ENCODE results near the gene ANTXR1. TPM values are rescaled to one million over a fixed set of nuclear protein-coding genes. Genes with fewer than 3 reads are reported as not detected.
A peak's percentile ranks its signal among the peaks of the same experiment; 100 is the strongest.

Gene ANTXR1
- total and polyA plus RNA-seq, 9 of the 15 experiments (the other 6 are each of a cell fraction or from before 2014, with no cell fraction given) = 0.07 to 1.00 (median 0.54) TPM

DNA sequence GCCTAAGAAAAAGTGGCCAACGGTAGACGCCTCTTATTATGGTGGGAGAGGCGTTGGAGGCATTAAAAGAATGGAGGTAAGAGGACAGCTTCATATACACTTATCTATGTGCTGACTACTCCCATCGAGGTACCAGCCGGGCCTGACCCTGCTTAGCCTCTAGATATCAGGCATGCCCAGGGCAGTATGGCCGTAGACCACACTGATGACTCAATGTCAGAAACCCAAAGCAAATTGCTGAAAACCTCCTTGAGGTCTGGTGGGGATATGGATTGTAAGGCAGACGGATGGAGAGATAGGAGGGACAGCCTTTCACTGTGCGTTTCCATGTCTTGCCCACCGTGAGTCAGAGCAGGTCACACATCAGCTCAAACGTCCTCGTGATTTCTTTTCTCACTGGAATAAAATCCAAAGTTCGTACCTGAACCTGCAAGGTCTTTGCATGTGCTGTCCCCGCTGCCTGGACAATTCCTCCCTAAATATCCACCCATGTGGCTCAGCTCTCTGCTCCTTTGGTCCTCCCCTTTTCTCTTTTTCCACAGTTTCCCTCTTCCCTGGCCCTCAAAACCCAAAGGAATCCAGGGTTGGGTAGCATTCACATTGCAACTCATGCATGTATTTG is 168.9 kb downstream of the ANTXR1 start (continued):
- TF ChIP-seq, protein P1, sequence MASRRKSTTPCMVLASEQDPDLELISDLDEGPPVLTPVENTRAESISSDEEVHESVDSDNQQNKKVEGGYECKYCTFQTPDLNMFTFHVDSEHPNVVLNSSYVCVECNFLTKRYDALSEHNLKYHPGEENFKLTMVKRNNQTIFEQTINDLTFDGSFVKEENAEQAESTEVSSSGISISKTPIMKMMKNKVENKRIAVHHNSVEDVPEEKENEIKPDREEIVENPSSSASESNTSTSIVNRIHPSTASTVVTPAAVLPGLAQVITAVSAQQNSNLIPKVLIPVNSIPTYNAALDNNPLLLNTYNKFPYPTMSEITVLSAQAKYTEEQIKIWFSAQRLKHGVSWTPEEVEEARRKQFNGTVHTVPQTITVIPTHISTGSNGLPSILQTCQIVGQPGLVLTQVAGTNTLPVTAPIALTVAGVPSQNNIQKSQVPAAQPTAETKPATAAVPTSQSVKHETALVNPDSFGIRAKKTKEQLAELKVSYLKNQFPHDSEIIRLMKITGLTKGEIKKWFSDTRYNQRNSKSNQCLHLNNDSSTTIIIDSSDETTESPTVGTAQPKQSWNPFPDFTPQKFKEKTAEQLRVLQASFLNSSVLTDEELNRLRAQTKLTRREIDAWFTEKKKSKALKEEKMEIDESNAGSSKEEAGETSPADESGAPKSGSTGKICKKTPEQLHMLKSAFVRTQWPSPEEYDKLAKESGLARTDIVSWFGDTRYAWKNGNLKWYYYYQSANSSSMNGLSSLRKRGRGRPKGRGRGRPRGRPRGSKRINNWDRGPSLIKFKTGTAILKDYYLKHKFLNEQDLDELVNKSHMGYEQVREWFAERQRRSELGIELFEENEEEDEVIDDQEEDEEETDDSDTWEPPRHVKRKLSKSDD (conservative IDR thresholded peaks at IDR 0.05; ENCODE audit: low read length) = no peak
- no peak for TF ChIP-seq RBFOX2 (IDR thresholded peaks at IDR 0.05; ENCODE audit: low read depth, low read length)
- no peak for TF ChIP-seq ZNF239 (CRISPR knock-in tag; IDR thresholded peaks at IDR 0.05)
- TF ChIP-seq, protein P2, sequence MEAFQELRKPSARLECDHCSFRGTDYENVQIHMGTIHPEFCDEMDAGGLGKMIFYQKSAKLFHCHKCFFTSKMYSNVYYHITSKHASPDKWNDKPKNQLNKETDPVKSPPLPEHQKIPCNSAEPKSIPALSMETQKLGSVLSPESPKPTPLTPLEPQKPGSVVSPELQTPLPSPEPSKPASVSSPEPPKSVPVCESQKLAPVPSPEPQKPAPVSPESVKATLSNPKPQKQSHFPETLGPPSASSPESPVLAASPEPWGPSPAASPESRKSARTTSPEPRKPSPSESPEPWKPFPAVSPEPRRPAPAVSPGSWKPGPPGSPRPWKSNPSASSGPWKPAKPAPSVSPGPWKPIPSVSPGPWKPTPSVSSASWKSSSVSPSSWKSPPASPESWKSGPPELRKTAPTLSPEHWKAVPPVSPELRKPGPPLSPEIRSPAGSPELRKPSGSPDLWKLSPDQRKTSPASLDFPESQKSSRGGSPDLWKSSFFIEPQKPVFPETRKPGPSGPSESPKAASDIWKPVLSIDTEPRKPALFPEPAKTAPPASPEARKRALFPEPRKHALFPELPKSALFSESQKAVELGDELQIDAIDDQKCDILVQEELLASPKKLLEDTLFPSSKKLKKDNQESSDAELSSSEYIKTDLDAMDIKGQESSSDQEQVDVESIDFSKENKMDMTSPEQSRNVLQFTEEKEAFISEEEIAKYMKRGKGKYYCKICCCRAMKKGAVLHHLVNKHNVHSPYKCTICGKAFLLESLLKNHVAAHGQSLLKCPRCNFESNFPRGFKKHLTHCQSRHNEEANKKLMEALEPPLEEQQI (IDR thresholded peaks at IDR 0.05) = no peak
- TF ChIP-seq ETS2 (tag; IDR thresholded peaks at IDR 0.05; ENCODE audit: borderline replicate concordance, poor library complexity, severe bottlenecking) = no peak
- no peak for TF ChIP-seq BRF2 (IDR thresholded peaks at IDR 0.05; ENCODE audit: borderline replicate concordance, insufficient read depth, insufficient read length)
- peak; percentile 50; the same call in 1 of the 2 replicates for TF ChIP-seq SOX6 (IDR thresholded peaks at IDR 0.05)
- no peak for TF ChIP-seq ZBED1 (IDR thresholded peaks at IDR 0.05)
- no peak for TF ChIP-seq BRD9 (IDR thresholded peaks at IDR 0.05; ENCODE audit: low read depth, partially characterized antibody)
- no peak for TF ChIP-seq SMARCB1 (IDR thresholded peaks at IDR 0.05; ENCODE audit: insufficient read length, low read depth)
- TF ChIP-seq LCOR (CRISPR knock-in tag; IDR thresholded peaks at IDR 0.05) = peak; percentile 93
- no peak for TF ChIP-seq IRF2 (CRISPR knock-in tag; IDR thresholded peaks at IDR 0.05)
- no peak for TF ChIP-seq SPI1 (IDR thresholded peaks at IDR 0.05; ENCODE audit: borderline replicate concordance, low read depth, low read length)
- no peak for TF ChIP-seq PHTF2 (CRISPR knock-in tag; IDR thresholded peaks at IDR 0.05)
- TF ChIP-seq MLLT1 (IDR thresholded peaks at IDR 0.05) = no peak
- TF ChIP-seq, protein P3, sequence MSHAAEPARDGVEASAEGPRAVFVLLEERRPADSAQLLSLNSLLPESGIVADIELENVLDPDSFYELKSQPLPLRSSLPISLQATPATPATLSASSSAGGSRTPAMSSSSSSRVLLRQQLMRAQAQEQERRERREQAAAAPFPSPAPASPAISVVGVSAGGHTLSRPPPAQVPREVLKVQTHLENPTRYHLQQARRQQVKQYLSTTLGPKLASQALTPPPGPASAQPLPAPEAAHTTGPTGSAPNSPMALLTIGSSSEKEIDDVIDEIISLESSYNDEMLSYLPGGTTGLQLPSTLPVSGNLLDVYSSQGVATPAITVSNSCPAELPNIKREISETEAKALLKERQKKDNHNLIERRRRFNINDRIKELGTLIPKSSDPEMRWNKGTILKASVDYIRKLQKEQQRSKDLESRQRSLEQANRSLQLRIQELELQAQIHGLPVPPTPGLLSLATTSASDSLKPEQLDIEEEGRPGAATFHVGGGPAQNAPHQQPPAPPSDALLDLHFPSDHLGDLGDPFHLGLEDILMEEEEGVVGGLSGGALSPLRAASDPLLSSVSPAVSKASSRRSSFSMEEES (CRISPR knock-in tag; IDR thresholded peaks at IDR 0.05) = peak; percentile 6; the same call in 1 of the 2 replicates
